Measurements from ENCODE around the gene POC5.

DNA sequence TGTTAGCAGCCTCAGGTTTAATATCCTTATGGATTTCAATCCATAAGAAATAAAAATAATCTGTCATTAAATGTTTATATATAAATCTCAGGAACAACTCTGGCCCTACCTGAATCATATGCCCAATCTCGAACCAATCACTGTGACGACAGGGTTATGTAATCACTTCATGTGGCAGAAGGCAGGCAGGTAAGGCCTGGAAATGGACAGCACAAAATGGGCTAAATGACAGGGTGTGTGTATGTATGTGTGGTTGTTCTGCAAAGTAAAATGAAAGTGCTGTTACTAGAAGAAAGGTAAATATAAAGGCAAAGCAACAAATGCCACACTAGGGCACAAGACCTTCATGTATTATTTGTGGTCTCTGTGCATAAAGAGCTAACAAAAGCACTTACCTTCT, 86.4 kb downstream of the POC5 start:
- no peak for TF ChIP-seq PHF8 (IDR thresholded peaks at IDR 0.05; ENCODE audit: borderline replicate concordance, low read depth)
- TF ChIP-seq, protein P1, sequence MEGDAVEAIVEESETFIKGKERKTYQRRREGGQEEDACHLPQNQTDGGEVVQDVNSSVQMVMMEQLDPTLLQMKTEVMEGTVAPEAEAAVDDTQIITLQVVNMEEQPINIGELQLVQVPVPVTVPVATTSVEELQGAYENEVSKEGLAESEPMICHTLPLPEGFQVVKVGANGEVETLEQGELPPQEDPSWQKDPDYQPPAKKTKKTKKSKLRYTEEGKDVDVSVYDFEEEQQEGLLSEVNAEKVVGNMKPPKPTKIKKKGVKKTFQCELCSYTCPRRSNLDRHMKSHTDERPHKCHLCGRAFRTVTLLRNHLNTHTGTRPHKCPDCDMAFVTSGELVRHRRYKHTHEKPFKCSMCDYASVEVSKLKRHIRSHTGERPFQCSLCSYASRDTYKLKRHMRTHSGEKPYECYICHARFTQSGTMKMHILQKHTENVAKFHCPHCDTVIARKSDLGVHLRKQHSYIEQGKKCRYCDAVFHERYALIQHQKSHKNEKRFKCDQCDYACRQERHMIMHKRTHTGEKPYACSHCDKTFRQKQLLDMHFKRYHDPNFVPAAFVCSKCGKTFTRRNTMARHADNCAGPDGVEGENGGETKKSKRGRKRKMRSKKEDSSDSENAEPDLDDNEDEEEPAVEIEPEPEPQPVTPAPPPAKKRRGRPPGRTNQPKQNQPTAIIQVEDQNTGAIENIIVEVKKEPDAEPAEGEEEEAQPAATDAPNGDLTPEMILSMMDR (IDR thresholded peaks at IDR 0.05) = no peak
- TF ChIP-seq POLR2A (IDR thresholded peaks at IDR 0.05; ENCODE audit: low read length) = no peak
- TF ChIP-seq SMC3 (IDR thresholded peaks at IDR 0.05) = no peak
- TF ChIP-seq MYC (IDR thresholded peaks at IDR 0.05; ENCODE audit: borderline replicate concordance, low read length) = no peak
- no peak for TF ChIP-seq POLR2AphosphoS2 (conservative IDR thresholded peaks at IDR 0.05; ENCODE audit: low read length)
- TF ChIP-seq EP300 (IDR thresholded peaks at IDR 0.05) = no peak
- TF ChIP-seq RFX5 (IDR thresholded peaks at IDR 0.05) = no peak
- TF ChIP-seq, protein P2, sequence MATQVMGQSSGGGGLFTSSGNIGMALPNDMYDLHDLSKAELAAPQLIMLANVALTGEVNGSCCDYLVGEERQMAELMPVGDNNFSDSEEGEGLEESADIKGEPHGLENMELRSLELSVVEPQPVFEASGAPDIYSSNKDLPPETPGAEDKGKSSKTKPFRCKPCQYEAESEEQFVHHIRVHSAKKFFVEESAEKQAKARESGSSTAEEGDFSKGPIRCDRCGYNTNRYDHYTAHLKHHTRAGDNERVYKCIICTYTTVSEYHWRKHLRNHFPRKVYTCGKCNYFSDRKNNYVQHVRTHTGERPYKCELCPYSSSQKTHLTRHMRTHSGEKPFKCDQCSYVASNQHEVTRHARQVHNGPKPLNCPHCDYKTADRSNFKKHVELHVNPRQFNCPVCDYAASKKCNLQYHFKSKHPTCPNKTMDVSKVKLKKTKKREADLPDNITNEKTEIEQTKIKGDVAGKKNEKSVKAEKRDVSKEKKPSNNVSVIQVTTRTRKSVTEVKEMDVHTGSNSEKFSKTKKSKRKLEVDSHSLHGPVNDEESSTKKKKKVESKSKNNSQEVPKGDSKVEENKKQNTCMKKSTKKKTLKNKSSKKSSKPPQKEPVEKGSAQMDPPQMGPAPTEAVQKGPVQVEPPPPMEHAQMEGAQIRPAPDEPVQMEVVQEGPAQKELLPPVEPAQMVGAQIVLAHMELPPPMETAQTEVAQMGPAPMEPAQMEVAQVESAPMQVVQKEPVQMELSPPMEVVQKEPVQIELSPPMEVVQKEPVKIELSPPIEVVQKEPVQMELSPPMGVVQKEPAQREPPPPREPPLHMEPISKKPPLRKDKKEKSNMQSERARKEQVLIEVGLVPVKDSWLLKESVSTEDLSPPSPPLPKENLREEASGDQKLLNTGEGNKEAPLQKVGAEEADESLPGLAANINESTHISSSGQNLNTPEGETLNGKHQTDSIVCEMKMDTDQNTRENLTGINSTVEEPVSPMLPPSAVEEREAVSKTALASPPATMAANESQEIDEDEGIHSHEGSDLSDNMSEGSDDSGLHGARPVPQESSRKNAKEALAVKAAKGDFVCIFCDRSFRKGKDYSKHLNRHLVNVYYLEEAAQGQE (IDR thresholded peaks at IDR 0.05) = no peak
- TF ChIP-seq FOSB (CRISPR knock-in tag; IDR thresholded peaks at IDR 0.05) = no peak
- TF ChIP-seq NFE2L2 (conservative IDR thresholded peaks at IDR 0.05; ENCODE audit: low read length) = no peak
- no peak for TF ChIP-seq CHD2 (IDR thresholded peaks at IDR 0.05; ENCODE audit: low read length, partially characterized antibody)
- TF ChIP-seq, protein P3, sequence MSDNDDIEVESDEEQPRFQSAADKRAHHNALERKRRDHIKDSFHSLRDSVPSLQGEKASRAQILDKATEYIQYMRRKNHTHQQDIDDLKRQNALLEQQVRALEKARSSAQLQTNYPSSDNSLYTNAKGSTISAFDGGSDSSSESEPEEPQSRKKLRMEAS (IDR thresholded peaks at IDR 0.05) = no peak
- TF ChIP-seq JUN (IDR thresholded peaks at IDR 0.05) = no peak
